HG03442 (cell line): ENCODE results near the gene KIAA1191.

Experiments used
- ATAC-seq: cut with Tn5 transposase; IDR thresholded peaks from one replicate; pipeline ENCODE4 v1.9.1; 2021; ENCODE audit warnings: mild to moderate bottlenecking, moderate library complexity; ENCODE audit not compliant: unreplicated experiment

The KIAA1191 gene

DNA sequence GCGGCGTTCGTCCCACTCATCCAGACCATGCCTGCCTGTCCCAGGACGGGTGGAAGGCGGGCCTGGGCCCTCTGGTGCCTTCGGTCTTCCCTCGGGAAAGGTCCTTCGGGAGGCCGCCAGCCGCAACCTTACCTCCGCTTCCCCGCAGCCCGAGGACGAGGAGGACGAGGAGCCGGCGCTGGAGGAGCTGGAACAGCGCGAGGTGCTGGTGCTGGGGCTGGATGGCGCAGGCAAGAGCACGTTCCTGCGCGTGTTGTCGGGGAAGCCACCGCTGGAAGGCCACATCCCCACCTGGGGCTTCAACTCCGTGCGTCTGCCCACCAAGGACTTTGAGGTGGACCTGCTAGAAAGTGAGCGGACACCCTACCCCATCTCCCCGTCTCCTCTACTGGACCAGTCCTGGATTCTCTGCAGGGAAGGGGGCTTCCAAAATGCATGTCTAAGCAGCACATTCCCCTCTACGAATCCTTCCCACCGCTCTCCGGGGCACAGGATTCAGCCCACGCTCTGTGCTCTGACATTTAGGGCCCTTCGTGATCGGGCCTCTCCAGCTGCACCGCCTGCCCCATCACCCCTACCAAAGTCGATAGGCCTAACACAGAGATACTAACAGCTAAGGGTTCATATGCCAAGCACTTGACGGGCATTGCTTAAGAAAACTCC is 4.8 kb upstream of the KIAA1191 start:
- no peak for ATAC-seq

DNA sequence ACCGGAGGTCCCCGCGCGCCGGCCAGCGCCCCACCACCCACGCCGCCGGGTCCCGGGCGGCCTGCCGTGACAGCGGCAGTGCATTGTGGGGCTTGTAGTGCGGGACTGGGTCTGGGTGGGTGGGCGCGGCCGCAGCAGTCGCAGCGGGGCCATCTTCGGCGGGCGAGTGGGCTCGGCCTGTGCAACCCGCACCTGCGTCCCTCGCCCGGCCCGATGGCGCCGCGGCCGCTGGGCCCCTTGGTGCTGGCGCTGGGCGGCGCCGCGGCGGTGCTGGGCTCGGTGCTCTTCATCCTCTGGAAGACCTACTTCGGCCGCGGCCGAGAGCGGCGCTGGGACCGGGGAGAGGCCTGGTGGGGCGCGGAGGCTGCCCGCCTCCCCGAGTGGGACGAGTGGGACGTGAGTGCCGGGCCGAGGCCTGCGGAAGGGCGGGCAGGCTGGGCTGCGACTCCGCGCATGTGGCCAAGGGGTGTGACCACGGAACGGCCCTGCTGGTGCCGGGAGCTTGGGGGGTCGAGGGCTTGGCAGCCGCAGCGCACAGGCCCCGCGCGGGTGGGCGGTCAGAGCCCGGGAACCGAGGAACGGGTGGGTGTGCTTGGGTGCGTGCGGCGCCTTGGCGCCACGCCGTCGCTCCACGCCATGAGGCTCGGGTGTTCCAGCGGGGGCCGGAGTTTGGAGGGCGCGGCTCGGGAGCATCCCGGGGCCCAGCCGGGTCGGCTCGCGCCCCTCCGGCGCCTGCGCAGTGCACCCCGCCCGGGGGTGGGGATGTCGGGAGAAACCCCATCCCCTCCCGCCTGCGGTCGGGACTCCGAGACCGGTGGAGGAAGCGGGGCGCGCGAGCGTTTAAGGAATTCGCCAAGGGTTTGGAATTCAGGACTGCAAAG is 4.0 kb upstream of the KIAA1191 start, which contains the start of gene ARL10:
ARL10 (plus strand) TSS at position 137 of the 881 bp plus-strand sequence; CDS start at position 214, 77 bp downstream.
- ATAC-seq, result peak; percentile 26

DNA sequence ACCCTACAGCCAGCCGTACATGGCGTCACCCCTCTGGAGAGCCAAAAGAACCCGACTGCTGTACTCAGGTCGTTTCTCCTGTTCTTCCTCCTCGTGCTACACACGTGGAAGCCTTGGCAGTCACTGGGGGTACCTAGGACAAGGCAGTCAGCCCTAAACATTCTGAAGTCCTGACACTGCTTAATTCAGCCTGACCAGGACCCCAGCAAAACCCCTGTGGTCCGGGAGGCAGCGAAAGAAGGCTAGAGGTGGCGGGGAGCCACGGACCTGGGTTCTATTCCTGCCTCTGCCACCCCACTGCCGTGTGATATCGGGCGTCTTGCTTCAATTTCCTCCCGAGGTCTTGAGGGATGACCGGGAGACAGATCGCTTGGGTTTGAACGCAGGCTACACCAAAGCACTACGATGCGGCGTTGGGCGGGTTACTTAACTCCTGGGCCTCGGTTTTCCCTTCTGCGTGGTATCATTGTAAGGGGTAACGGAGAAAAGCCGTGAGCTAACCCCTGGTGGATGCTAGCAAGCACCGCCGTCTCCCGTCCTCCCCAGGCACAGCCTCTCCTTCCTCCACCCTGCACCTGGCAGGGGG is 3.3 kb upstream of the KIAA1191 start:
- ATAC-seq, result no peak

DNA sequence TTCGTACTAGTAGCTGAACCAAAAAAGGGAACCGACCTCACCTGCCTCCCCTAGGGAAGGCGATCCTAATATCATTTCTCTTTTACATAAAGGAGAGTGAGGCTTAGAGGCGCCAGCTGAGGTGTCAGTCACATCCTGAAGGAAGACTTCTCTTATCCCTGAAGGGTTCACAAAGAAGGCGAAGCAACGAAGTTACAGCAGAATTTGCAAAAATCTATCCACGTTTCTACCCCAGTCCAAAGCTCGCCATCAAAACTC is 598 bp upstream of the KIAA1191 start:
- no peak for ATAC-seq

DNA sequence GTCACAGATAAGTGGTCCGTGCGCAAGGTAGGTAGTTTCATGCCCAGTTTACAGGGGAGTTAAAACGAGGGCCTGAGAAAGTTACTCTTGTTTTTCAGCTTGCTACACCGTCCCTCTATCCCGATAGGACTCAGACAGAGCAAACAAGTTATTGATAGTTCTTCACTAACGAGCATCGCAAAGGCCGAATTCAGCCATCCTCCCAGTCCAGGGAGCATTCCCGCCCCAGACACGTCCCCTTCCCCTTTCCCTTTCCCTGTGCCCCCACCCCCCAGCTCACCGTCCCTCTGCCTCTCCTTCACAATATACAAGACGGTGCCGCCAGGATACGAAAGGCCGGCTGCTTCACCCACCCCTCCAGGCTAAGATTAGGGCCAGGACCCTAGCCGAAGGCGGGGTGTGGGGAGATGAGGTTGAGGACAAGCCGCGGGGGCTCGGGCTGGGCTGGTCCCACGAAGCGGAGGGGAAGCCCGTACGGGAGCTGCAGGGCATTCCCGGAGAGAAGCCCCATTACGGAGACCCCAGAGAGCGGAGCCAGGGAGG is 599 bp downstream of the KIAA1191 start:
- ATAC-seq, result no peak

- ATAC-seq, result no peak
Observed at GRCh38 chr5:176359658-176360057, 1.9 kb downstream of the KIAA1191 start.

- no peak for ATAC-seq
Observed at GRCh38 chr5:176356179-176356566, 5.4 kb downstream of the KIAA1191 start.

GRCh38 chr5:176355400-176356178 is 6.0 kb downstream of the KIAA1191 start:
- ATAC-seq, result no peak

- ATAC-seq, result no peak
Observed at GRCh38 chr5:176353533-176353932, 8.0 kb downstream of the KIAA1191 start.

DNA sequence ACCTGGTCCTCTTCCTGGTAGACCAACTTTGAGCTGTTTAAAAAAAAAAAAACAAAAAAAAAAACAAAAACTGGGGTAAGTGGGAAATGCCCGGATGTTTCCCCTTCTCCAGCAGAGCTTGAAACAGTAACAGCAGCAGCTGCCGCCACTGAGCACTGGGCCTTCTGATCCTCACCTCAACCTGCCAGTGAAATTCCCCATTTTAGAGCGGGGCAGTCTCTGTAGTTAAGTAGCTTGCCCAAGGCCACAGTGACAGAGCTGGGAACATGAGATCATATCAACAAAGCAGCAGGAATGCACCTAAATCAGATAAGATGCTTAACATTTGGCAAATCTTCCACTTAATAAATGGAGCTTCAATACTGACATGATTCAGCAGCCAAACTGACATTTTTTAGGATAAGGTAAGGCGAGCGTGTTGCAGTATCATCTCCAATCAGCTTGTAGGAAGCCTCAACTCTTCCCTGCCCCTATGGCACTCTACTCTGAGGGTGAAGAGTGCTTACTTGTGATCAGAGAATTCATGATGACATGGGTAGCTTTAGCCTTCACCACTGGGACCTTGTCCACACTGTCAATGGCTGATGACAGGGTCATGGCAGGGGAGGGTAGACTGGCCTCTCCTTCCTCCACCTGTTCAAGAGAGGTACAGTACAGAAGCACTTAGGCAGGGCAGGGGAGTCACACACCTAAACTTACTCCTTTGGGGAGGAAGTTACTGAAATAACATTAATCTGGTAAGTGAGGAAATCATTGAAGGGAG is 9.3 kb downstream of the KIAA1191 start:
- ATAC-seq, result no peak

DNA sequence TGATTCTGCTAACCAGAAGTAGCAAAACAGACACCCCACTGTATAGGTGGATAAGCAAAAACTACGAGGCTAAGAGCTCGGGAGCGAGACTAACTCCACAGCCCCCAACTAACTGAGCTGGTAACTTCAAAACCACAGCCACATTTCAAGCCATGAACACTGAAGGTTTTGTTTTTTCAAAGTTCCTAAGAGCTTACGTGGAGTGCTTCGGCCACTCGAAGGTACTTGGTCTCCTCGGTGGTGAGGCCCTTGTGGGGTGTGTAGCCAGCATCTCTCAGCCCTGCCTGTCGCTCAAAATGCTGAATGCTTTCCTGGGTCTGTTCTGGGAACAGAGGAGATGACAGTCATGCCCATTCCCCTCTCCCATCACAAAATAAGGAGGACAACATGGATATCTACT is 11.1 kb downstream of the KIAA1191 start:
- ATAC-seq, result no peak

- no peak for ATAC-seq
Observed at GRCh38 chr5:176342766-176343458, 18.7 kb downstream of the KIAA1191 start.

DNA sequence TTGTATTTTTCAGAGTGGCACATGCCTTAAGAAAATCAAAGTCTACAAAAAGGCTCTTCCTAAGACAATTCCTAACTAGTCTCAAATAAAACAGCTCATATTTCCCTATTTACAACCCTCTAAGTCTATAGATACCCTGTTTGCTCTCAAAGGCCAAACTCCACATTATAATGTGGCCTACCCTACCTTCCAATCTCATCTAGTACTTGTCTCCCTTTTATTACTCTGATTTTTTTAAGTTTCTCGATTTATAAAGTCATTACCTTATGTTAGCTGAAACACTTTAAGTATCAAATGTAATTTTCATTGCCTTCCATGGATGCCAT is 19.4 kb downstream of the KIAA1191 start:
- no peak for ATAC-seq

- no peak for ATAC-seq
Observed at GRCh38 chr5:176341325-176342157, 20.0 kb downstream of the KIAA1191 start.

DNA sequence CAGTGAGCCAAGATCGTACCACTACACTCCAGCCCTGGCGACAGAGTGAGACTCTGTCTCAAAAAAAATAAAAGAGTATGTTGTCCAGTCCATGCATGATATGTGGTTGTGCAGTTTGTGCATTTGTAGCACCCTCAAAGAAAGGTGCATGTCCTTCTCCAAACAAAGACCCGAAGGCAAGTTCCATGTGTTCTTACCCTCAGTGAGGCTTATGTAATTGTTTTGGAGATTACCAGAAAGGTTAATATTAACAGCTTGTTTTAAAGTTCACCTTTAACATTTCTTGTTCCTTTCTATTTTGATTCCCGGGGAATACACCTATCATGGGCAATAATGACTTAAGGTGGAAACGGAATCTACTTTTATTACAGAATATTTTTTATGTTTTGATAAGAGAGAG is 22.3 kb downstream of the KIAA1191 start:
- no peak for ATAC-seq

DNA sequence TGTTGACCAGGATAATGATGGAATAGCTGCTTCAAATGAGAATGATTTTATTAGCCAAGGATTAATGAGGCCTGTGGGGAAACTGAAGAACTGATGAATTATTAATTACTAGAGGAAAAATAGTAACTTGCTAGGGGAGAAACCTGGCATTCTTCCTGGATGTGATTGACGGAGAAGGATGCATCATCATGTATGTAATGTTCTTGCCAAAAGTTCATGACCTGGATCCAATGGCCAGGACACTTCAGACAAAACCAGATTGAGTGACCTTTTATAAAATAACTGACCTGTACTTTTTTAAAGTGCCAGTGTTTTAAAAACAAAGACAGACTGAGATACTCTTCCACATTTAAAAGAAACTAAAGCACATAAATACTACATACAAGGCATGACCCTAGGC is 23.7 kb downstream of the KIAA1191 start:
- ATAC-seq, result no peak

DNA sequence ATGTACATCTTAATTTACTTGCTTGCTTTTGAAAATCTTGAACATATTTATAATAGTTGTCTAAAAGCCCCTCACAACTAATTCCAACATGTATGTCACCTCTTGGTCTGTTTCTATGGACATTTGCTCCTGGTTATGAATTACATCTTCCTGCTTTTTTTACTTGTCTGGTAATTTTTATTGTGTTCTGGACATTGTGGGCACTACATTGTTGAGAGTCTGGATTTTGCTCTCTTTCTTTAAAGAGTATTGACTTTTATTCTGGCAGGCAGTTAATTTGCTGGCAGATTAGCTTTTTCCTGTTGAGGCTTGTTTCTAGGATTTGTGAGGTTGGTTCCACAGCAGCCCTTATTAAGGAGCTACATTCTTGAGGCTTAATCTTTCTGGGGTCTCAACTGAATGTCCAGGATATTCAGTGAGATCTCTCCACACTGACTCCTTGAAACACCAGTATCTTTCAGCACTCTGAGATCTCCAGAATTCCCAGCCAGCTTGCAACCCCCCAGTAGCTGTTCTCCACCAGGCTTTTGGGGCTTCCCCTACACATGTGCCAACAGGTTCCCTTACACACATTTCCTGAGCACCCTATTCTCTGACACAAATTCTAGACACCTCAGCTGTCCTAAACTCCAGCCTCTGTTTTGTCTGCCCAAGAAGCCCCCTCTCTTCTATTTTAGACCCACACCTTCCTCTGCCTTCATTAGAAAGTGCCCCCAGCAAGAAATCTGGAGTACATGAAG is 27.4 kb downstream of the KIAA1191 start:
- no peak for ATAC-seq

- ATAC-seq, result no peak
Observed at GRCh38 chr5:176320577-176320976, 41.0 kb downstream of the KIAA1191 start.
